ENCODE results near the gene CHSY1. TPM values are rescaled to one million over a fixed set of nuclear protein-coding genes. Genes with fewer than 3 reads are reported as not detected.
"Not testable (repeated sequence)": the region's sequence is repeated elsewhere in the genome, so short reads cannot be mapped to it uniquely, and the experiment has no call there.

CHSY1 gene
- 27.9 TPM for polyA plus RNA-seq (ENCODE audit: insufficient read length)

GRCh38 chr15:101251830-101252820 lies at the start of gene CHSY1:
CHSY1 (minus strand) TSS chr15:101252048; CDS start chr15:101251456, 592 bp downstream.
- DNase-seq (ENCODE audit: low read depth) = peak; percentile 72

GRCh38 chr15:101296418-101297405 lies 44.9 kb upstream of the CHSY1 start:
- DNase-seq (ENCODE audit: low read depth) = no peak

GRCh38 chr15:101295607-101296161 lies 43.8 kb upstream of the CHSY1 start:
- no peak for DNase-seq (ENCODE audit: low read depth)

GRCh38 chr15:101294731-101295606 lies 43.1 kb upstream of the CHSY1 start, which contains the start of gene SNRPA1:
SNRPA1 (minus strand) TSS chr15:101295248; CDS start chr15:101295178, 70 bp downstream.
- peak; percentile 86 for DNase-seq (ENCODE audit: low read depth)

GRCh38 chr15:101293122-101293521 lies 41.3 kb upstream of the CHSY1 start:
- DNase-seq (ENCODE audit: low read depth) = no peak

- DNase-seq (ENCODE audit: low read depth) = no peak
Measured at GRCh38 chr15:101288905-101289513, 37.2 kb upstream of the CHSY1 start.

GRCh38 chr15:101287342-101287741 lies 35.5 kb upstream of the CHSY1 start:
- not testable (repeated sequence) for DNase-seq (ENCODE audit: low read depth)

- DNase-seq (ENCODE audit: low read depth) = no peak
Measured at GRCh38 chr15:101286471-101287114, 34.7 kb upstream of the CHSY1 start.

GRCh38 chr15:101283931-101284330 lies 32.1 kb upstream of the CHSY1 start:
- no peak for DNase-seq (ENCODE audit: low read depth)

GRCh38 chr15:101280007-101280406 lies 28.2 kb upstream of the CHSY1 start:
- no peak for DNase-seq (ENCODE audit: low read depth)

GRCh38 chr15:101277943-101278564 lies 26.2 kb upstream of the CHSY1 start:
- no peak for DNase-seq (ENCODE audit: low read depth)

- DNase-seq (ENCODE audit: low read depth) = no peak
Measured at GRCh38 chr15:101277038-101277822, 25.4 kb upstream of the CHSY1 start, which contains the start of gene SELENOS. SELENOS (minus strand) TSS chr15:101277485; CDS start chr15:101277417, 68 bp downstream.

GRCh38 chr15:101276501-101277037 lies 24.7 kb upstream of the CHSY1 start:
- DNase-seq (ENCODE audit: low read depth) = no peak

- no peak for DNase-seq (ENCODE audit: low read depth)
Measured at GRCh38 chr15:101275018-101275417, 23.2 kb upstream of the CHSY1 start.

- DNase-seq (ENCODE audit: low read depth) = no peak
Measured at GRCh38 chr15:101273534-101273933, 21.7 kb upstream of the CHSY1 start.

- DNase-seq (ENCODE audit: low read depth) = no peak
Measured at GRCh38 chr15:101272584-101272983, 20.7 kb upstream of the CHSY1 start.

GRCh38 chr15:101269479-101270223 lies 17.8 kb upstream of the CHSY1 start:
- no peak for DNase-seq (ENCODE audit: low read depth)

All from forelimb muscle (tissue), 1 donor.